ENCODE measurements around the gene MX2. TPM values are rescaled to one million over a fixed set of nuclear protein-coding genes. Genes with fewer than 3 reads are reported as not detected.

The MX2 gene
- total RNA-seq, 1 donor from 2014 or later = 30.3 TPM

- intact Hi-C loops (cut with micrococcal nuclease) = no loop called here
Measured at GRCh38 chr21:41338455-41338854, 23.4 kb upstream of the MX2 start.

GRCh38 chr21:41342035-41342434 lies 19.8 kb upstream of the MX2 start:
- intact Hi-C loops (cut with micrococcal nuclease) = no loop called here

DNA sequence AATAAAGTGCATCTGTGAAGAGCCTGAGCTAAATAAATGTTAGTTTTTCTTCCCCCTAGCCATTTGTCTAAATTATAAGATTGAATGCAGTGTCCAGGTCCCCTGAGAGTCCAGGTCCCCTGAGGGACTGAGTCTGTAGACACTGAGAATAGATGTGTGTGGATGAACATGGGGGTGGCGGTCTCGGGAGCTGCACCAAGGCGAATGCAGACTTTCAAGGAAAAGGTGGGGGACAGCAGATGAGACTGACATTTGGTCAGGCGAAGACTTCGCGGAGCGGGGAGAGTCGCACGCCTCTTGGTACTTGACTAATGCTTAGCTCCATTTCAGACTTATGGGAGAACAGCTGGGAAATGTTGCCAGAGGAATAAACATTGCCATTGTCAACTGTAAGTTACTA lies 17.7 kb upstream of the MX2 start:
- intact Hi-C loops (cut with micrococcal nuclease) = no loop called here

DNA sequence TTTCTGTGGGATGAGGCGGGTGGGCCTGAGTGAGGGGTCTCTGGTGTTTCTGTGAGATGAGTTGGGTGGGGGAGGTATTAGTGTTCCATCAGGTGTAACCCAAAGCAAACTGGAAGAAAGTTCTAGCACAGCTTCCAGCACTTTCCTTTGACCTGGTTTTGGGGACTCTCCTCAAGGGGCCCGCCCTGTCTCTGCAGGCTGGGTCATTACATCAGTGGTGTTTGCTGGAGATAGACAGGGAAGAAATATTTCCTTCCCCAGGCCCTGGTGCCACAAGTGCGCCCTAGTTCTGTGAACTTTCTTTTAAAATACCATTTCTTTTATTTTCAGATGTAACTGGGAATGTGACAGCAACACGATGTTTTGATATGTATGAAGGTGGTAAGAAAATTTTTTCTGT lies 16.5 kb upstream of the MX2 start:
- intact Hi-C loops (cut with micrococcal nuclease) = no loop called here

DNA sequence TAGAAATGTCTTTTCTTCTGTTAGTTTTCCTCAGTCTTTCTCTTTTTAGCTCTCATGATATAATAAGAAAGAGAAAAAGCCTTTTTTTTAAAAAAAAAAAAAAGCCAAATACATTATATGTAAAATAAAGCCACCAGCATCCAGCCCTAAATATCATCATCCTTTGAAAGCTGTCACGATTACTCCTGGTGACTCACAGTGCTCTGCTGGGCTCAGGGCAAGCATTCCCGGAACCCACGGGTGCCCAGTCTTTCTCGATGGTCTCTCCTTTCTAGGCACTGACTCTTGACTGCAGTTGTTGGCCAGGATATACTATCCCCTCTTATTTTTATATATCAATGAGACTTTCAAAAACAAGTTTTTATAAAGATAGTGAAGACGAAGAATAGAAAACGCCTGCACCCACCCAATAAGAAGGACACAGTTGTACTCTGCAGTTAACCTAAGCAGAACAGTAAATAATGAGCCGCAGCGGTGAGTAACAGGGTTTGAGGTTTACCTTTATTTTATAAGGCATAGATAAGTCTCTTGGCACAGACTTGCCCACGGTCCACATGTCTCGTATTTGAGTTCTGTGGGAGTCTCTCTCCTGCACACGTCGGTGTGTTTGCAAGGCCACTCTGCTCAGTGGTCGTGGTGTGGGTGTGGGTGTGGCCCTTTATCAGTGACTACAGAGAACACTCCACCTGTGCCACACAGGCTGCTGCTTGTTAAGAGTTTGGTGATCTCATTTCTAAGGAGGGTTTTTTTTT lies 15.7 kb upstream of the MX2 start:
- intact Hi-C loops (cut with micrococcal nuclease) = no loop called here

- intact Hi-C loops (cut with micrococcal nuclease) = no loop called here
Measured at GRCh38 chr21:41346758-41347157, 15.1 kb upstream of the MX2 start.

DNA sequence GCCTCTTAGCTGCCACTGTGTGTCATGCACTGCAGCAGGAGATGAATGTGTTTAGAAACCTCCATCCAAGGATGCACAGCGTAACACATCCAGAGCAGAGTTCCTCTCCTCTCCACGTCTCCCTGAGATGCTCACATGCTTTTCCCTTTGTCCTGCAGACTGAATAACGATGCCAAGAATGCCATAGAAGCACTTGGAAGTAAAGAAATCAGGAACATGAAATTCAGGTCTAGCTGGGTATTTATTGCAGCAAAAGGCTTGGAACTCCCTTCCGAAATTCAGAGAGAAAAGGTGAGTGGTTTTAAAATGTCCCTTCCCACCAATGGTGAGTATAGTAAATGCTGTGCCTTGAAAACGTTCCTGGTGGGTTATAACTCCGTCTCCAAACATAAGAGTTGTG lies 13.4 kb upstream of the MX2 start:
- intact Hi-C loops (cut with micrococcal nuclease) = no loop called here

DNA sequence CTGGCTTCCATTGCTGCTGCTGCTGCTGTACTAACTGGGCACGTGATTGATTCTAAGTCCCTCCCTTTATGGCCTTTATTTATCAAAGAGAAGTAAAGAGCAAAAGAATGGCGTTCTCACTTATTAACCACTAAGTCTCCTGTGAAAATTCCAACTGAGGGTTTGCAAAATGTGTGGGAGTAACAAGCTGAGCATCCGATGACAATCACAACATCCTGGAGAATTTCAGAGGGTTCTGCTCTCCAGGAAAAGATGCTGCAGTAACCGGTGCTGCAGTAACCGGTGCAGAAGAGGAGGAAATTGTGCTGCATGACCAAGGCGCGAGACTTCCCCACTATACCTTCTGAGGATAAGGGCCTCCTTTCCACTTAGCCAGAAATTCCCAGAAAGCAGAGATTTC lies 12.7 kb upstream of the MX2 start:
- intact Hi-C loops (cut with micrococcal nuclease) = no loop called here

- intact Hi-C loops (cut with micrococcal nuclease) = no loop called here
Measured at GRCh38 chr21:41349619-41350390, 12.0 kb upstream of the MX2 start.

GRCh38 chr21:41350436-41351155 lies 11.2 kb upstream of the MX2 start:
- intact Hi-C loops (cut with micrococcal nuclease) = no loop called here

GRCh38 chr21:41357546-41357945 lies 4.3 kb upstream of the MX2 start:
- intact Hi-C loops (cut with micrococcal nuclease) = no loop called here

DNA sequence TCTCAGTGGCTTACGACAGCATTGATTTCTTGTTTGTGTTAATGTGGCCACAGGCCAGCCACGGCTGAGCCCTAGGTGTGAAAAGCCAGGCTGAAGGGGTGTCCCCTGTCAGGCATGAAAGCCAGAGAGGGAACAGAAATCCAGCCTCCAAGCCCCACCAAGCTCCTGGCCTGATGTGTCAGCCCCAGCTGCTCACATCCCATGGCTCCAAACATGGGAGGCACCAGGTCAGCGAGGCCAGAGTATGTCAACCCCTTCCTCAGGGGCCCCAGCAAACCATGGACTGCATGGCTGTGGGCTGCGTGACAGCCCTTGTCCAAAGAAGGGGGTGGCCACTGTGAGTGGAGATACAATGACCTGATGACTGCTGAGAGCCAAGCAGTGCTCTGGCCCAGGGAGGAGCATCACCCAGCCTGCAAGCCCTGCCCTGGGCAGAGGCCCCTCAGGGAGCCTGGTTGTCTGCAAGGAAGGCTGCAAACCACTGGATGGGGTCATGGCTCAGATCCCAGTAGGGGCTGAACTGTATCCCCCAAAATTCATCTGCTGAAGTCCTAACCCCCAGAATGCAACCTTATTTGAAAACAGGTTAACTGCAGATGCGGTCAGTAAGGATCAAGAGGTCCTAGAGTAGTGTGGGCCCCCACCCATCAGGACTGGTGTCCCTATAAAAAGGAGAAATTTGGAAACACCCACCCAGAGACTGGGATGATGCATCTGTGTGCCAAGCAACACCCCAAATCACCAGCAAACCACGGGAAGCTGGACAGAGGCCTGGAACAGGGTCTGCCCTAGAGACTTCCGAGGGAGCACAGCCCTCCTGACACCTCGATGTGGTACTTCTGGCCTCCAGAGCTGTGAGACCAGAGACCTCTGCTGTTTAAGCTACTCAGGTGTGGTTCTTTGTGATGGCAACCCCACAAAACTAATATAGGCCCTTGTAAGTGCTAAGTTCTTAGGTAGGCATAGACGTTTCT lies 3.3 kb upstream of the MX2 start:
- intact Hi-C loops (cut with micrococcal nuclease) = no loop called here

- intact Hi-C loops (cut with micrococcal nuclease) = no loop called here
Measured at GRCh38 chr21:41359286-41359685, 2.5 kb upstream of the MX2 start.

DNA sequence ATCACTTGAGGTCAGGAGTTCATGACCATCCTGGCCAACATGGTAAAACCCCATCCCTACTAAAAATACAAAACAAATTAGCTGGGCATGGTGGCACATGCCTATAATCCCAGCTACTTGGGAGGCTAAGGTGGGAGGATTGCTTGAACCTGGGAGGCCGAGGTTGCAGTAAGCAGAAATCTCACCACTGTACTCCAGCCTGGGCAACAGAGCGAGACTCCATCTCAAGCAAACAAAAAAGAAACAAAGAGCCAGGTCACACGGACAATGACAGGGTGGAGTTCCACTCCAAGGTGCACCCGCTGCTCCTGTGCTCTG lies 2.1 kb upstream of the MX2 start:
- intact Hi-C loops (cut with micrococcal nuclease) = loop anchor here (5.0 to 10.0 kb wide), 5 partner anchors 77 to 875 kb away; partner anchors contain the start of gene ZBTB21

GRCh38 chr21:41360072-41360821 lies 1.6 kb upstream of the MX2 start:
- intact Hi-C loops (cut with micrococcal nuclease) = loop anchor here (5.0 to 10.0 kb wide), 5 partner anchors 78 to 875 kb away; partner anchors contain the start of gene ZBTB21

DNA sequence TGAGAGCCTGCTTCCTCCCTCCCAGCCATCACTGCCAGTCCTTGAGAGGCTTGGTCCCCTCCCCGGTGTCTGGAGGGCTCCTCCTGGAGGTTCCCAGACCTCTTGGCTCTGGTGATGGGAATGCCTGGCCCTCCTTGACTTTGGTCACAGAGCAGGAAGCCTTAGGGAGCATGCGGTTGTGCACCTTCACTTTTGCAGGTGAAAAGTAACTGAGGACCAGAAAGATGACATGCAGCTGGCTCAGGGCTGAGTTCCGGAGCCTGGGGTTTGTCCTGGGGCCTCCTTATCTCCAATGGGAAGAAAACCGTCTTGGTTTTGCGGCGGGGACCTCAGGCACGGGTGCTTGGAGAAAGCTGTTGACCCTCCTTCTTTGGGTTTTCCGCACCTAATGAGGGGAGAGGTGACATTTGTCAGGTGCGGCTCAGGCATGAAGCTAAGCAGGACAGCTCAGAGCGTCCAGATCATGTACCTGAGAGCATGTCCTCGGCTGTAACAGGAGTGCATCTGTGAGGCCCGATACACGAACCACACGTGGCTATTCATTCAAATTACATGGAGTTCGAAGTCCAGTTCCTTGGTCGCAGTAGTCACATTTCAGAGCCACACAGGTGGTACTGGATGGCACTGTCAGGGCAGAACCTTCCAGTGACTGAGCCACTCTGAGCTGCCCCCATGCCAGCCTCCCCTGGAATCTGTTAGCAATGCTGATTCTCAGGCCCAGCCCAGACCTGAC lies 608 bp upstream of the MX2 start:
- intact Hi-C loops (cut with micrococcal nuclease) = loop anchor here (5.0 to 10.0 kb wide), 5 partner anchors 79 to 874 kb away; partner anchors contain the start of gene ZBTB21

DNA sequence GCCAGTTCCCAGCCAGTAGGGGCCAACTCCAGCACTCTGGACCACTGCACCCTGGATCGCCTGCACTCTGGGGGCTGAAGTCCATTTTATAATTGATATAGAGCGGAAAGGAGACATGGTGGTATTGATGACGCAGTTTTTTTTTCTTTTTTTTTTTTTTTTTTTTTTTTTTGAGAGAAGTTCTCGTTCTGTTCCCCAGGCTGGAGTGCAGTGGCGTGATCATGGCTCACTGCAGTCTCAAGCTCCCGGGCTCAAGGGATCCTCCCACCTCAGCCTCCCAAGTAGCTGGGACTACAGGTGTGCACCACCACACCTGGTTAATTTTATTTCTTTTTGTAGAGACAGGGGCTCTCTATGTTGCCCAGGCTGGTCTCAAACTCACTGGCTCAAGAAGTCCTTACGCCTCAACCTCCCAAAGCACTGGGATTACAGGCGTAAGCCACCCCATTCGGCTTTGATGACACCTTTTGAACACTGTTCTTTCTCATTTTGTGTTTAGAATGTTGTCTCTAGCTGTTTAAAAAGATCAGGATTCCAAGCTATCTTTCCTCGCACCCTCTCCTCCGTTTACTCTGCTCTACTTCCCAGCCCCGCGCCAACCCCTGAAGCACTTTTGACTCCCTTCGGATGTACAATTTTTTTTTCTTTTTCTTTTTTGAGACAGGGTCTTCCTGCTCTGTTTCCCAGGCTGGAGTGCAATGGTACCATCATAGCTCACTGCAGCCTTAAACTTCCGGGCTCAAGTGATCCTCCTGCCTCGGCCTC lies 960 bp downstream of the MX2 start:
- intact Hi-C loops (cut with micrococcal nuclease) = loop anchor here (1.0 to 10.0 kb wide), 7 partner anchors 8 to 872 kb away; partner anchors contain the start of genes MX1 and ZBTB21

Measured in T-helper 2 cell treated with Interferon-gamma antibody and Interleukin-4, amounts not matched to agents 100 ng/mL and 5 ng/mL, for 36 hours (primary cell).